Bronchial epithelial cell (primary cell): Measurements from ENCODE around the gene HHEX. TPM values are rescaled to one million over a fixed set of nuclear protein-coding genes. Genes with fewer than 3 reads are reported as not detected.

Experiments
- DNase-seq: peaks from one replicate; pipeline ENCODE4 v3.0.0-alpha.2; 2010; ENCODE audit warnings: low read depth
- FAIRE-seq: peaks from 2 replicates; lab custom pipeline; 2011; peaks lifted over from hg19 to GRCh38; lab: Jason Lieb, UNC
- H3K27me3 ChIP-seq: 2 replicates; pipeline ENCODE4 v1.5.1; 2011; ENCODE audit warnings: low read length; ENCODE audit not compliant: control insufficient read depth, insufficient read depth
- H3K36me3 ChIP-seq: 2 replicates; pipeline ENCODE4 v1.5.1; 2011; ENCODE audit warnings: low read length; ENCODE audit not compliant: control insufficient read depth, insufficient read depth
- H3K4me3 ChIP-seq: 2 replicates; pipeline ENCODE4 v1.5.1; 2011; ENCODE audit warnings: mild to moderate bottlenecking, low read depth, low read length, control low read depth
- total RNA-seq: library from RNA; depleted of rRNA; stranded (reverse); fragments of >200 nt; gene quantifications from 2 replicates; pipeline ENCODE4 v1.2.1, GENCODE V29; 2014
- TF ChIP-seq, protein P1 (sequence below): IDR thresholded peaks from 2 replicates; pipeline ENCODE4 v1.5.1; 2011; ENCODE audit warnings: mild to moderate bottlenecking, moderate library complexity, low read length, control low read depth, inconsistent platforms; ENCODE audit not compliant: insufficient read depth, severe bottlenecking

Gene HHEX
- total RNA-seq, 1 donor from 2014 or later: 0.26 TPM

DNA sequence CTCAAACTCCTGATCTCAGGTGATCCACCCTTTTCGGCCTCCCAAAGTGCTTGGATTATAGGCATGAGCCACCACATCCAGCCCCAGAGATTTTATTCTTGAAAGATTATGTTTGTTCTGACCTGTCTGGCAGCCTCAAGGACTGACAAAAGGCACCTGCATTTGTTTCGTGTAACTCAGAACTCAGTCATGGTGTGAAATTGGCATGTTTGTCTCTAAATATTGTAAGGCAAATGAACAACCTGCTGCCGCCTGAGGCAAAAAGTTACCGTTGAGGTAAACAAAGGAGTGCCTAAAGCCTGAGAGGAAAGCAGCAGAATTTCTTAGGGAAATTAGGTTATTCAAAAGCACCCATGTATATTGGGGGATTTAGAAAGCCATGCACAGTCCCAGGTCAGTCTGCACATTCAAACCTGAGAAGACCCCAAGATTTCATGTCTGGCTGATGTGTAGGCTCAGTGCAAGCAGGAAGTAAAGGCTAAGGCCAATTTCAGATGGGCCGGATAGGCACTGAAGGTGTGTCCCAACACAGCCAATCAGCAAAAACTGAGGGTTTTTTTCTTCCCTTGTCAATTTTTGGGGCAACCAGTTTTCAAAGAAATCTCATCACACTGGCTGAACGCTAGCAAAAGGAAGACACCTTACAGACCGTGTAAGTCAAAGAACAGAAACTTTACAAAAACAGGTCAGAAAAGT lies 33.3 kb upstream of the HHEX start:
- no peak for FAIRE-seq
- H3K36me3 ChIP-seq: peaks cover 1% of the 10 kb centered on the region
- H3K27me3 ChIP-seq: no peaks in the 10 kb centered on the region
- DNase-seq: peak; percentile 57
- TF ChIP-seq, protein P1, sequence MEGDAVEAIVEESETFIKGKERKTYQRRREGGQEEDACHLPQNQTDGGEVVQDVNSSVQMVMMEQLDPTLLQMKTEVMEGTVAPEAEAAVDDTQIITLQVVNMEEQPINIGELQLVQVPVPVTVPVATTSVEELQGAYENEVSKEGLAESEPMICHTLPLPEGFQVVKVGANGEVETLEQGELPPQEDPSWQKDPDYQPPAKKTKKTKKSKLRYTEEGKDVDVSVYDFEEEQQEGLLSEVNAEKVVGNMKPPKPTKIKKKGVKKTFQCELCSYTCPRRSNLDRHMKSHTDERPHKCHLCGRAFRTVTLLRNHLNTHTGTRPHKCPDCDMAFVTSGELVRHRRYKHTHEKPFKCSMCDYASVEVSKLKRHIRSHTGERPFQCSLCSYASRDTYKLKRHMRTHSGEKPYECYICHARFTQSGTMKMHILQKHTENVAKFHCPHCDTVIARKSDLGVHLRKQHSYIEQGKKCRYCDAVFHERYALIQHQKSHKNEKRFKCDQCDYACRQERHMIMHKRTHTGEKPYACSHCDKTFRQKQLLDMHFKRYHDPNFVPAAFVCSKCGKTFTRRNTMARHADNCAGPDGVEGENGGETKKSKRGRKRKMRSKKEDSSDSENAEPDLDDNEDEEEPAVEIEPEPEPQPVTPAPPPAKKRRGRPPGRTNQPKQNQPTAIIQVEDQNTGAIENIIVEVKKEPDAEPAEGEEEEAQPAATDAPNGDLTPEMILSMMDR: no peak
- H3K4me3 ChIP-seq: no peak overlapping the region

DNA sequence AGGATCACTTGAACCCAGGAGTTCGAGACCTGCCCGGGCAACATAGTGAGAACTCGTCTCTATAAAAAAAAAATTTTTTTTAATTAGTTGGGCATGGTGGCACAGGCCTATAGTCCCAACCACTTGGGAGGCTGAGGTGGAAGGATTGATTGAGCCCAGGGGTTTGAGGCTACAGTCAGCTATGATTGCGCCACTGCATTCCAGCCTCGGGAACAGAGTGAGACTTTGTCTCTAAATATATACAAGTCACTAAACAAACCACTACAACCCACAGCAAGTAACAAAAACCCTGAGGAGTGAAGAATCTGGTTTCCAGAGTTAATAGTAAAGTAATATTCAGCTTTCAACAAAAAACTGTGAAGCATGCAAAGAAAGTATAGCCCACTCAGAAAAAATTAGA lies 32.7 kb upstream of the HHEX start:
- TF ChIP-seq, protein P1: no peak
- Histone ChIP-seq H3K36me3 (peaks cover 1% of the 10 kb centered on the region), H3K27me3 (no peaks in the 10 kb centered on the region), H3K4me3 (no peak overlapping the region)
- DNase-seq (no peak), FAIRE-seq (no peak)

DNA sequence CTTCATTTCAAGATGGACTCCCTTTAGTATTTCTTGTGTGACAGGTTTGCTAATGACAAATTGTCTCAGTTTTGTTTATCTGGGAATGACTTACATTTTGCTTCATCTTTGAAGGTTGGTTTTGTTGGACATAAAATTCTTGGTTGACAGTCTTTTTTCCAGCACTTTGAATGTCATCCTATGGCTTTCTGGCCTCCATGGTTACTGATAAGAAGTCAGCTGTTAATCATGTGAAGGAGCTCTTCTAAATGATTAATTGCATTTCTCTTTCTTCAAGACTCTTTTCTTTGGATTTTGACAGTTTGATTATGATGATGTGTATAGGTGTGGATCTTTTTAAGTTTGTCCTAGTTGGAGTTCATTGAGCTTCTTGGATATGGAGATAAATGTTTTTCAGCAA lies 26.9 kb upstream of the HHEX start:
- FAIRE-seq: no peak
- TF ChIP-seq, protein P1: no peak
- H3K27me3 ChIP-seq: no peaks in the 10 kb centered on the region
- no peaks in the 10 kb centered on the region for H3K36me3 ChIP-seq
- DNase-seq: no peak
- H3K4me3 ChIP-seq: no peak overlapping the region

DNA sequence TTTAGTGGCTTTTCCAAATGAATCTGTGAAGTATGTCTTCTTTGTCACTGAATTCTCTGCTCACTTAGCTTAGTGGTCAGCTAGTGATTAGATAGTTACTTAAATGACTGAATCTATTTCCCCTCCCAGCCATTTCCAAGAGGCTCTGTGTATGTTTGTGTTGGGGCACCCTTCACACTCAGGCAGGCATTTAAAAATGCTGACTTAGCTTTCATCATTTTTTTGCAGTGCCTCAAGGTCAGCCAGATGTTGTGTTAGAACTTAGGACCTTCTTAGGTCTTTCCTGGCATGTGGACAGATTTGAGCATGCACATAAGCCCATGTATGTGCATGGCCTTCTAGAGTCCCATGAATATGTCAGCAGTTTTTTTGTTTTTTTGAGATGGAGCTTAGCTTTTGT lies 25.4 kb upstream of the HHEX start:
- Histone ChIP-seq H3K27me3 (no peaks in the 10 kb centered on the region), H3K4me3 (no peak overlapping the region), H3K36me3 (no peaks in the 10 kb centered on the region)
- TF ChIP-seq, protein P1: no peak
- DNase-seq (no peak), FAIRE-seq (no peak)

DNA sequence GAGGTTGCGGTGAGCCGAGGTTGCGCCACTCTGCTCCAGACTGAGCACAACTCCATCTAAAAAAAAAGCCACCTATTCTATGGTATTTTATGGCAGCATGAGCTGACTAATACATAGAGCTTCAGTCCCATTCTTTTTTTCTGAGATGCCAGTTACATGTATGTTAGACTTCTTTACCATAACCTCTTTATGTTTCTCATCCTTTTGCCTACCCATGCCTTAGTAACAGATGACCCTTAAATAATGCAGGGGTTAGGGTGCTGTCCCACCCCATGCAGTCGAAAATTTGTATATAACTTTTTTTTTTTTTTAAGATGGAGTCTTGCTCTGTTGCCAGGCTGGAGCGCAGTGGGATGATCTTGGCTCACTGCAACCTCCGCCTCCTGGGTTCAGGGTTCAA lies 22.7 kb upstream of the HHEX start:
- FAIRE-seq (no peak), DNase-seq (no peak)
- Histone ChIP-seq H3K27me3 (no peaks in the 10 kb centered on the region), H3K36me3 (no peaks in the 10 kb centered on the region), H3K4me3 (no peak overlapping the region)
- TF ChIP-seq, protein P1: no peak

DNA sequence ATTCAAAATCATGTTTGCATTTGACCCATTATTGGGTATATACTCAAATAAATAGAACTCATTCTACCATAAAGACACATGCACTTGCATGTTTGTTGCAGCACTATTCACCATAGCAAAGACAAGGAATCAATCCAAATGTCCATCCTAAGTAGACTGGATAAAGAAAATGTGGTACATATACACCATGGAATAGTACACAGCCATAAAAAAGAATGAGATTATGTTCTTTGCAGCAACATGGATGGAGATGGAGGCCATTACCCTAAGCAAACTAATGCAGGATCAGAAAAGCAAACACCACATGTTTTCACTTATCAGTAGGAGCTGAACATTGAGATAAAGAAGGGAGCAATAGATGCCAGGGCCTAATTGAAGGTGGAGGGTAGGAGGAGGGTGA lies 12.0 kb upstream of the HHEX start:
- no peak for DNase-seq
- no peak for FAIRE-seq
- TF ChIP-seq, protein P1: no peak

More for the DNA sequence above, 12.0 kb upstream of the HHEX start:
- Histone ChIP-seq H3K4me3 (no peak overlapping the region), H3K27me3 (no peaks in the 10 kb centered on the region), H3K36me3 (no peaks in the 10 kb centered on the region)
